Suprapubic skin (tissue), 4 donors: Measurements from ENCODE around the gene NEU3. TPM values are rescaled to one million over a fixed set of nuclear protein-coding genes. Genes with fewer than 3 reads are reported as not detected.
"Not testable (repeated sequence)": the region's sequence is repeated elsewhere in the genome, so short reads cannot be mapped to it uniquely, and the experiment has no call there.

Experiments
- DNase-seq, 2 donors: peaks; one replicate each; pipeline ENCODE4 v3.0.0-alpha.2; 2019; ENCODE audit warnings: low spot score in 2 of 2
- H3K27ac ChIP-seq: fragments of 200-600 bp; sonication (generic); one replicate; pipeline ENCODE4 v1.5.1; 2019
- H3K27me3 ChIP-seq: fragments of 200-600 bp; sonication (generic); one replicate; pipeline ENCODE4 v1.5.1; 2019
- H3K36me3 ChIP-seq: fragments of 200-600 bp; sonication (generic); one replicate; pipeline ENCODE4 v1.5.1; 2019
- H3K4me1 ChIP-seq: fragments of 200-600 bp; sonication (generic); one replicate; pipeline ENCODE4 v1.5.1; 2019
- H3K4me3 ChIP-seq: fragments of 200-600 bp; sonication (generic); one replicate; pipeline ENCODE4 v1.5.1; 2019; ENCODE audit warnings: mild to moderate bottlenecking
- H3K9me3 ChIP-seq: fragments of 200-600 bp; sonication (generic); one replicate; pipeline ENCODE4 v1.5.1; 2019
- CTCF ChIP-seq, 2 donors: fragments of 200-600 bp in 1 of 2; fragments of 450-650 bp in 1 of 2; sonication (generic) in 1 of 2; IDR thresholded peaks; one replicate each; pipeline ENCODE4 v1.5.1; 2016 to 2019; ENCODE audit warnings: antibody characterized with exemption in 2 of 2, mild to moderate bottlenecking in 1 of 2, moderate library complexity in 1 of 2
- EP300 ChIP-seq: sonication (generic); formaldehyde crosslinking; IDR thresholded peaks from one replicate; pipeline ENCODE4 v1.6.1; 2017; ENCODE audit warnings: antibody characterized with exemption
- POLR2A ChIP-seq, 2 donors: fragments of 450-650 bp; IDR thresholded peaks; one replicate each; pipeline ENCODE4 v1.6.1; 2017; ENCODE audit warnings: antibody characterized with exemption in 2 of 2, mild to moderate bottlenecking in 2 of 2, moderate library complexity in 2 of 2
- POLR2AphosphoS5 ChIP-seq, 3 donors: sonication (generic); formaldehyde crosslinking; IDR thresholded peaks; one replicate each; pipeline ENCODE4 v1.6.1; 2017; ENCODE audit warnings: antibody characterized with exemption in 3 of 3
- WGBS: methylation state at CpG from one replicate; pipeline ENCODE4 v1.1.5; 2018; 5-methylcytosine and 5-hydroxymethylcytosine counted together
- total RNA-seq, 4 donors: library from RNA; depleted of rRNA; stranded (reverse); fragments of >200 nt; gene quantifications; one replicate each; pipeline ENCODE4 v1.1.0, GENCODE V29; 2016

Gene NEU3
- total RNA-seq, 4 donors from 2014 or later: 8.0 to 19.4 (median 12.6) TPM

GRCh38 chr11:74954199-74954598 is 34.5 kb upstream of the NEU3 start:
- DNase-seq: no peak
- no peak for TF ChIP-seq CTCF (IDR thresholded peaks at IDR 0.05)
- no peak for TF ChIP-seq POLR2A (IDR thresholded peaks at IDR 0.05)
- no peak for TF ChIP-seq POLR2AphosphoS5 (IDR thresholded peaks at IDR 0.05)
- no peak for TF ChIP-seq EP300
- H3K36me3 ChIP-seq: peaks cover 4% of the 10 kb centered on the region
- 88% methylated on average over 1 of the region's 1 CpG for WGBS
- H3K4me1 ChIP-seq: peaks cover 27% of the 10 kb centered on the region
- H3K4me3 ChIP-seq: no peak overlapping the region
- no peaks in the 10 kb centered on the region for H3K27me3 ChIP-seq
- no peaks in the 10 kb centered on the region for H3K9me3 ChIP-seq
- no peak overlapping the region for H3K27ac ChIP-seq

- H3K27ac ChIP-seq: no peak overlapping the region
- no peaks in the 10 kb centered on the region for H3K27me3 ChIP-seq
- no peak overlapping the region for H3K4me3 ChIP-seq
- peaks cover 4% of the 10 kb centered on the region for H3K36me3 ChIP-seq
- no peaks in the 10 kb centered on the region for H3K9me3 ChIP-seq
- TF ChIP-seq POLR2AphosphoS5 (IDR thresholded peaks at IDR 0.05) (no peak), CTCF (IDR thresholded peaks at IDR 0.05) (no peak), EP300 (no peak), POLR2A (IDR thresholded peaks at IDR 0.05) (no peak)
- WGBS: 74% methylated on average over 4 of the region's 4 CpGs
- no peak for DNase-seq
- peaks cover 16% of the 10 kb centered on the region for H3K4me1 ChIP-seq
Measured at GRCh38 chr11:74956397-74957015, 32.2 kb upstream of the NEU3 start.

GRCh38 chr11:74957937-74958629 is 30.6 kb upstream of the NEU3 start:
- H3K27me3 ChIP-seq: no peaks in the 10 kb centered on the region
- 95% methylated on average over 1 of the region's 1 CpG for WGBS
- peaks cover 6% of the 10 kb centered on the region for H3K4me1 ChIP-seq

GRCh38 chr11:74960128-74960527 is 28.6 kb upstream of the NEU3 start:
- not testable (repeated sequence) for H3K27ac ChIP-seq, H3K4me1 ChIP-seq, H3K9me3 ChIP-seq, H3K4me3 ChIP-seq, H3K36me3 ChIP-seq, DNase-seq, H3K27me3 ChIP-seq
- 96% methylated on average over 6 of the region's 6 CpGs for WGBS

More at GRCh38 chr11:74957937-74958629, 30.6 kb upstream of the NEU3 start:
- H3K4me3 ChIP-seq: no peak overlapping the region
- DNase-seq: no peak
- H3K27ac ChIP-seq: no peak overlapping the region
- TF ChIP-seq CTCF (IDR thresholded peaks at IDR 0.05) (no peak), POLR2AphosphoS5 (IDR thresholded peaks at IDR 0.05) (no peak), EP300 (no peak), POLR2A (IDR thresholded peaks at IDR 0.05) (no peak)
- H3K9me3 ChIP-seq: no peaks in the 10 kb centered on the region
- H3K36me3 ChIP-seq: peaks cover 6% of the 10 kb centered on the region

GRCh38 chr11:74966651-74967050 is 22.1 kb upstream of the NEU3 start:
- no peak overlapping the region for H3K27ac ChIP-seq
- peaks cover 52% of the 10 kb centered on the region for H3K36me3 ChIP-seq

More at GRCh38 chr11:74966651-74967050, 22.1 kb upstream of the NEU3 start:
- Histone ChIP-seq H3K4me3 (no peak overlapping the region), H3K9me3 (no peaks in the 10 kb centered on the region), H3K27me3 (no peaks in the 10 kb centered on the region), H3K4me1 (no peaks in the 10 kb centered on the region)
- TF ChIP-seq EP300: no peak
- no peak for TF ChIP-seq POLR2A (IDR thresholded peaks at IDR 0.05)
- TF ChIP-seq CTCF (IDR thresholded peaks at IDR 0.05): no peak
- TF ChIP-seq POLR2AphosphoS5 (IDR thresholded peaks at IDR 0.05): no peak
- no peak for DNase-seq
- 89% methylated on average over 5 of the region's 5 CpGs for WGBS
